Stimulated activated CD8-positive, alpha-beta memory T cell treated with anti-CD3 and anti-CD28 coated beads, Interleukin-15, amount 100 ng/mL, for 1 hour (primary cell): ENCODE data around the gene ZNF787.
"Not testable (repeated sequence)": the region's sequence is repeated elsewhere in the genome, so short reads cannot be mapped to it uniquely, and the experiment has no call there.

Experiments used
- DNase-seq: peaks from one replicate; pipeline ENCODE4 v3.0.0-alpha.2; 2020; ENCODE audit warnings: low read depth

Gene ZNF787

DNA sequence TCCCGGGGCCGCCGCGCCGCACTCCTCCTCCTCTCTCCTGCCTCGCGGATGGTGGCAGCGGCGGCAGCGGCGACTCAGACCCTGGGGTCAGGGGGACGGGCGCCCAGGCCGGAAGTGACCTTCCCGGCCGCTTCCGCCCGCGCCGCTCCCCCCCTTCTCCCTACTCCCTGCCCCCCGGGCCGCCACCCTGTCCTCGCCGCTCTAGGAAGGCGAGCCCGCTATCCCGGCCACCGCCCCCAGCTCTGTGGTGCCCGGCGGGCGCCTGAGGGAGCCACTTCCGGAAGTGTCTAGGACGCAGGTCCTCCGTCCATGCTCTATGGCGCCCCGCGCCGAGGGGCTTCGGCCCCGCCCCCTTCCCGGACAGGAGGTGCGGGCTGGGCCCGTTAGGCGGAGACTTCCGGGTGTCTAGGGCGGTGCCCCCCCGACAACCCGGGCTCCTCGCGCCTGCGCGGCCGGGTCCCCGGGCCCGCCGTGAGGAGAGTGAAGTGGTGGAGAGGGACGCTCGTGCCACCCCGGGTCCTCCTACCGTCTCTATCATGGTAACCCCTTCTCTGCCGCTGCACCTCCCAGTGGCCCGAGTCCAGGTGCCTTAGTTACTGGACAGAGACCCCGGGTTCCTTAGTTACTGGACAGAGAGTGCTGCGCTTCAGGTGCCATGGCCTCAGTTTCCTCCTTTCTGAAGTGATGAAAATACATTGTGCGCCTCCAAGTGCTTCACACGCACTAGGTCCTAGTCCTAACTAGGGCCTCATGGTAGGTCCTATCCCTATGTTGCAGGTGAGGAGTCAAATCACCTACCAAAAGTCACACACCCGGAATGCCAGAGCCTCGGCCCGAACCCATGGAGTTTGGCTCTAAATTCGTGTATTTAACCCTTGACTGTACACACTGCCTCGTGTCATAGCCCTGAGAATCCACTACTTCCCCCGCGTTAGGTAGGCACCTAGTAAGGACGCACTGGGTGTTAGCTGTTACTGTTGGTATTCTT lies at the start of gene ZNF787:
ZNF787 (minus strand) TSS at position 116 of the 988 bp plus-strand sequence. CDS start 18,078 bp downstream, outside the sequence.
- DNase-seq: peak; percentile 93

DNA sequence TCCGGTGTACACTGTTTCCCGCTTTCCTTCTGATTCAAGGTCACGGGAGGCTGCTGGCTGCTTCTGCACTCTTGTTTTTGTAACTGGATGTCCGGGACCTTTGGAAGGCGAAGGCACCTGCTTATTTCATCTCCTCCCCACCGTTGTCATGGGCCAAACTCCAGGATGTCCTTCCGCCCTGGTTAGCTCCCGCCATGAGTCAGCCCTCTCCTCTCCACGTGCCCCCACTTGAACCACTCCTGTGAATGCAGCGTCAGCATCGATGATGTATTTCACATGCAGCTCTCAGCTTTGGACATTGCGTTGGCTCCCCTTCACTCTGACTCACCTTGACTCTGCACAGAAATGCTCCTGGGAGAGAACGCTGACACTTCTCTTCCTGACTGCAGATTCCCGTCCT lies 49.2 kb upstream of the ZNF787 start:
- no peak for DNase-seq

DNA sequence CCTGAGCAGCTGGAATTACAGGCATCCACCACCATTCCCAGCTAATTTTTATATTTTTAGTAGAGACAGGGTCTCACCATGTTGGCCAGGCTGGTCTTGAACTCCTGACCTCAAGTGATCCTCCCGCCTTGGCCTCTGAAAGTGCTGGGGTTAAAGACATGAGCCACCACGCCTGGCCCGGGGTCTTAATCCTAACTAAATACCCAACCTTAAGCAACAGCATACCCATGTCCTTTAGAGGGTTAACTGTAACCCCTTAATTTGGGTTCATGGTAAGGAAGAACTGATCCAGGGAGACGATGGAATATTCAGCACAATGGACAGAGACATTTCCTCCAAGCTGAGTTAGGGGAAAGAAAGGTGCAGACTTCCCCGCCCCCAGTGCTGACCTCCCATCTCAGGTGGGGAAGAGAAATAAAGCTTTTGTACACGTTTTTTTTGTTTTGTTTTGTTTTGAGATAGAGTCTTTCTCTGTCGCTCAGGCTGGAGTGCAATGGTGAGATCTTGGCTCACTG lies 46.0 kb upstream of the ZNF787 start:
- DNase-seq: no peak

DNA sequence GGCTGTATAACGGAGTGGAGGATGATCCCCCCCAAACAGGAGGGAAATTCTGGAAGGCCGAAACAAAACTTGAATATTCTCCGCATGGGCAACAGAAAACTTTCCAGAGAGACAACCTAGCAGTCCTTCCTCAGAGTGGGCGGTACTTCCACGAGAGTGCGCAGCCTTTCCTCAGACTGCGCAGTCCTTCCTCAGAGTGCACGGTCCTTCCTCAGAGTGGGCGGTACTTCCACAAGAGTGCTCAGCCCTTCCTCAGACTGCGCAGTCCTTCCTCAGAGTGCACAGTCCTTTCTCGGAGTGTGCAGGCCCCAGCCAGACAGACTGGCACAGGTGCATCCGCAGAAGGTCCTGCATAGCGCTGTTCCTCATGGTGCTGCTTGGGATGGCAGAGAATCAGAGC lies 42.0 kb upstream of the ZNF787 start:
- DNase-seq: no peak

DNA sequence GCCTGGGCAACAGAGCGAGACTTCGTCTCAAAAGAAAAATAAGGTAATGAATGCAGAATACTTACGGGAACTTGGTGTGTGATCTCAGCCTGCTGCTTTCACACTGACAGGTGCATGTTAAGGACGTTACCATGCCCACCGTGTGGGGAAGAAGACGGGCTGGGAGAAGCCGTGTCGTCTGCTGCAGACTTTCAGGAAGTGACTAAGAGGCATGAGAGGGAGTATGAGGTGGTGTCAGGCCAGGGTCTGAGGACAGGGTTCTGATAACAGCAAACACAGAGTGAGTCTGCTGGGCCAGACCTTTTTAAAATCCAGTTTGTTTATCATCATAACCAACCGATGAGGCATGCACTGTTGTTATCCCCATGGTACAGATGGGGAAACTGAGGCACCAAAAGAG lies 41.2 kb upstream of the ZNF787 start:
- DNase-seq: no peak

DNA sequence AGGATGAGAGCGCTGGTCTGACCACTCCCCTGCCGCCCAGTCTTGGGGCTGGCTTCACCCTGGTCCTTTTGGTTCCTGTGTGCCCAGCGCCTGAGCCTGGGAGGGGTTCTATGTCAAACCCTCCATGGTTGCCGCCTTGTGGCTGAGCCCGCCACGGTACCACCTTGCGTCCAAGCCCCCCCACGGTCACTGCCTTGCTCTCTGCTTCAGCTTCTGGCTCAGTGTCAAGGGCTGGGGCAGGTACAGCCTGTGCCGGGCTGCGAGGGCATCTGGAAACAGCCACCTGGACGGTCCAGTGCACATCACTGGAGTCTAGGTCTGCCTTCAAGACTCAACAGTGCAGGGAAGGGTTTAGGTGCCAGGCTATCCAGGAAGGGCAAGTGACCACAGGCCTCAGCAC lies 40.4 kb upstream of the ZNF787 start:
- no peak for DNase-seq

DNA sequence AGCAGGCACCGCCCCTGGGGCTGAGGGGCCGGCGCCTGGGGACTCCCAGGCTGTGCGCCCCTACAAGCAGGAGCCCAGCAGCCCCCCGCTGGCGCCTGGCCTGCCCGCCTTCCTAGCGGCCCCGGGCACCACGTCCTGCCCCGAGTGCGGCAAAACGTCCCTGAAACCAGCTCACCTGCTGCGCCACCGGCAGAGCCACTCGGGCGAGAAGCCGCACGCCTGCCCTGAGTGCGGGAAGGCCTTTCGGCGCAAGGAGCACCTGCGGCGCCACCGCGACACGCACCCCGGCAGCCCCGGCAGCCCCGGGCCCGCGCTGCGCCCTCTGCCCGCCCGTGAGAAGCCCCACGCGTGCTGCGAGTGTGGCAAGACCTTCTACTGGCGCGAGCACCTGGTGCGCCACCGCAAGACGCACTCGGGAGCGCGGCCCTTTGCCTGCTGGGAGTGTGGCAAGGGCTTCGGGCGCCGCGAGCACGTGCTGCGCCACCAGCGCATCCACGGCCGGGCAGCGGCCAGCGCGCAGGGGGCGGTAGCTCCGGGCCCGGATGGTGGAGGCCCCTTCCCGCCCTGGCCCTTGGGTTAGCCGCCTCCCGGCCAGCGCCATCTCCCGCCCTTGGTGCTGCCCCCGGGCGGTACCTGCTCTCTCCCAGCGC lies 38.7 kb upstream of the ZNF787 start:
- DNase-seq: no peak

DNA sequence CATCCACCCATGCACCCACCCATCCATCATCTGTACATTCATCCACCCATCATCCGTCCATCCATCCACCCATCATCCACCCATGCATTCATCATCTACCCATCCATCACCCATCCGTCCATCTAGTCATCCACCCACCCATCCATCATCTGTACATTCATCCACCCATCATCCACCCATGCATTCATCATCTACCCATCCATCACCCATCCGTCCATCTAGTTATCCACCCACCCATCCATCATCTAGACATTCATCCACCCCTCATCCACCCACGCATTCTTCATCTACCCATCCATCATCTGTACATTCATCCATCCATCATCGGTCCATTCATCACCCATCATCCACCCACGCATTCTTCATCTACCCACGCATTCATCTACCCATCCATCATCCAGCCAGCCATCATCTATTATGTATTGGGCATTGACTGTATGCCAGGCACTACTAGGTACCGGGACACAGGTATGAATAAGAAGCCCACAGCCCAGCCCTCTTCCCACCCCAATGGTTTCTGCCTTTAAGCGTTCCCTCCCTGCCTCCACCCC lies 38.0 kb upstream of the ZNF787 start:
- no peak for DNase-seq

DNA sequence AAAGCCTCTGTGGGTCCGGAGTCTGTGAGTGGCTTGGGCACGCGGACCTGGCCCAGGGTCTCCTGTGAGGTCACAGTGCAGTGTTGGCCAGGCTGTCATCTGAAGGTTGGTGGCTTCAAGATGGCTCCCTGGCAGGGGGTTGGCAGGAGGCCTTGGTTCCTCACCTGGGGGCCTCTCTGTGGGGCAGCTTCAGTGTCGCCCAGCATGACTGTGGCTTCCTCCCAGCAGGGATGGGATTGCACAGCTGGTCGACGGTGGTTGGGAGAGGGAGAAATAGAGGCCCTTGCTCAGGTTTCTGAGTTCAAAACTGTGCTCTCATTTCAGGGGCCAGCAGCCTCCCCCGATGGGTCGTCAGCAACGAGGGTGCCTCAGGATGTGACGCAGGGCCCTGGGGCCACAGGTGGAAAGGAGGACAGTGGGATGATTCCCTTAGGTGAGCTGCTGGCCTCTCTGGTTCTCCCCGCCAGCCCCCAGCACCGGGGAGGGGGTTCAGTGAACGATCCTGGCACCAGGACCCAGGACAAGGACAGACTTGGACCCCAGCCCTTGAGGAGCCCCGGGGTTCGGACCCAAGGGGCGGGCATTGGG lies 37.2 kb upstream of the ZNF787 start:
- DNase-seq: no peak

DNA sequence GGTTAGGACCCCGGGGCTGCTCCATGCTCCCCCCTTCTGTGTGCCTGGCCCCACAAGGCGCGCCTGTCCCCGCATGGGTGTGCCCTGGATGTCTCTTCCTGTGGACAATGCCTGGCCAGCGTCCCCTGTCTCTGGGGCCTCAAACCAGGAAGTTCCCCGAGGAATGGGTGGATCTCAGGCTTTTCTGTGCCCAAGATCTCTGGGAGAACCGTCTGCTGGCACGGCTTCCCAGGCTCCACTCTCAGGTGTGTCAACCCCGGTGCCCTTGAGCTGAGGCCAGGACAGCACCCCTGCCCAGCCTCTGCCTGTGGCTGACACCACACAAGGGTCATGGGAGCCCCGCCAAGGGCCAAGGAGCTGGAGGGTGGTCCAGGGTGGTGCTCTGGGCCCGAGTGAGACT lies 35.7 kb upstream of the ZNF787 start:
- DNase-seq: no peak

DNA sequence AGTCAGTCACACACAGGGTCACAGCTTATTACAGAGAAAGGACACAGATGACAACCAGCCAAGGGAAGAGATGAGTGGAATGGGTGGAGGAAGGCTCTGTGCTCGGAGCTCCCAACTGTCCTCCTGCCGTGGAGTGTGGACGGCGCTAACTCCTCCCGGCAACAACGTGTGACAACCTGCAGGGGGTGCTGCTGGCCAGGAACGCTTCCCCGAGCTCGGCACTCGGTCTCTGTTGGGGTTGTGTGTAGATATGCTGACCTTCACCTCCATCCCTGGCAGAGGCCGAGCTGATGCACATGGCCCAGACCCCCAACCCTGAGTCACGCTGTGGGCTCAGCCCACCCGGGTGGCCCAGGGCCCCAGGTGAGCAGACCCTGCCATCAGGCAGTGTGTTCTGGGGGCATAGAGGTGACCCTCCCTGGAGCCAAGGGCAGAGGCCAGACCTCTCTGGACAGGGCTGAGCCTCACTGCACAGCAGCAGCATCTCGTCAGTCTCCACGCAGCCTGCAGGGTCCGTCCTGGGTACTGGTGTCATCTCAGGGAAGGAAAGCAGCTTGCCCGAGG lies 34.1 kb upstream of the ZNF787 start:
- no peak for DNase-seq

DNA sequence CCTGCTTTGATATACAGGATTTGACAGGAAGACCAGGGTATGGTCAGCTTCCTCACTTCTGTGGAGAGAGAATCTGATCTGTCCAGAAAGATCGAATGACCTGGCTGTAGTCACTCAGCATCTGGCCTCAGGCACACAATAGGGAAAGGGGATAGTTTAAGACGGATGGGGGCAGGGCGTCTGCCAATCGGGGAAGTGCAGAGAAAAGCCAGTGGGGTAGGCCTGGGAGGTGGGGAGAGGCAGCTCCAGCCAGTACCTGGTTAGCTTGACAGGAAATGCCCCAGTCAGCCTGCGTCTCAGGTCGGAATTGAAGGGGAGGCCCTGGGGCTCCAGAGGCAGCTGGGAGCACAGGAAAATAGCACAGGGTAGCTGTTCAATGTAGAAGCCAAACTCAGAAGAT lies 32.4 kb upstream of the ZNF787 start:
- no peak for DNase-seq

DNA sequence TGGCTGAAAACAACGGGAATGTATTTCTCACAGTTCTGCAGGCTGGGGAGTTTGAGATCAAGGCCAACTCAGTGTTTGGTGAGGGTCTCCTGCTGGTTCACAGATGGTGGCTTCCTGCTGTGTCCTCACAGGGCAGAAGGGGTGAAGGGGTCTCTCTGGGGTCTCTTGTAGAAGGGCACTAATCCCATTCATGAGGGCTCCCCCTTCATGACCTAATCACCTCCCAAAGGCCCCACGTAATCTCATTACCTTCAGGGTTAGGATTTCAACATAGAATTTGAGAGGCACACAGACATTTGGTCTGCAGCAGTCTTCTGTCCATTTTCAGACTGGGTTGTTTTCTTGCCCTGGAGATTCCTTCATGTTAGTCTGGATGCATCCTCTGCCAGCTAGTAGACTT lies 31.5 kb upstream of the ZNF787 start:
- DNase-seq: no peak

DNA sequence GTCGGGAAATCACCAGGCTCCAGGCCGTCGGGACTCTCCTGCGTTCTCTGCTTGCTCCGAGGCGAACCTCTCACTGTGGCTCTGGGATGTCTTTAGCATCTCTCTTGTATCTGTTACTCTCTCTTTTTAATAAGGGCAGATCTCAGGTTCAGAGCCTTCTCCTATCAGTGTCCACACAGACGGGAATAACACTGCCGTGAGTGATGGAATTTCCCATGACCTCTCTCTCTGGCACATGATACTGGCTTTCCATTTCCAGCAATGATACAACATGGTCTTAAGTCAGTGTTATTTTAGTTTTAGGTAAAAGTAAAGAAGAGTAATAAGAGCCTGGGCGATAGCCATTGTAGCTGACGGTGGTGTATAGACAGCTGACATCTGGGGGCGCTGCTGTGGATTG lies 29.3 kb upstream of the ZNF787 start:
- no peak for DNase-seq

DNA sequence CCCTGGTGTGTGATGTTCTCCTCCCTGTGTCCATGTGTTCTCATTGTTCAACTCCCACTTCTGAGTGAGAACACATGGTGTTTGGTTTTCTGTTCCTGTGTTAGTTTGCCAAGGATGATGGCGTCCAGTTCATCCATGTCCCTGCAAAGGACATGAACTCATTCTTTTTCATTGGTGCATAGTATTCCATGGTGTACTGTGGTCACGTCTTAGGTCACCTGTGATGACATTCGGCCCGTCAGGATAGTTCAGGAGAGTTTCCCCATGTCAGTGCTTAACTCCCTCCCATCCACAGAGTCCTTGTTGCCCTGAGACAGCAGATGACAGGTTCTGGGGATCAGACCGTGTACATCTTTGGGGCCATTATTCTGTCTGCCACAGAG lies 28.6 kb upstream of the ZNF787 start:
- no peak for DNase-seq

DNA sequence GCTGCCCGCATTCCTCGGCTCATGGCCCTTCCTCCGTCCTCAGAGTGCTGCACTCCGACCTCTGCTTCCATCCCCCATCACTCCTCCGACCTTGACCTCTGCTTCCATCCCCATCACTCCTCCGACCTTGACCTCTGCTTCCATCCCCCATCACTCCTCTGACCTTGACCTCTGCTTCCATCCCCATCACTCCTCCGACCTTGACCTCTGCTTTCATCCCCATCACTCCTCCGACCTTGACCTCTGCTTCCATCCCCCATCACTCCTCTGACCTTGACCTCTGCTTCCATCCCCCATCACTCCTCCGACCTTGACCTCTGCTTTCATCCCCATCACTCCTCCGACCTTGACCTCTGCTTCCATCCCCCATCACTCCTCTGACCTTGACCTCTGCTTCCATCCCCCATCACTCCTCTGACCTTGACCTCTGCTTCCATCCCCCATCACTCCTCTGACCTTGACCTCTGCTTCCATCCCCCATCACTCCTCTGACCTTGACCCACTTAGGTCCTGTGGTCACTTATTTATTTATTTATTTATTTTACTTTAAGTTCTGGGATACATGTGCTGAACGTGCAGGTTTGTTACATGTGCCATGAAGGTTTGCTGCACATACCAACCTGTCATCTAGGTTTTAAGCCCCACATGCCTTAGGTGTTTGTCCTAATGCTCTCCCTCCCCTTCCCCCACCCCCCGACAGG lies 28.0 kb upstream of the ZNF787 start:
- DNase-seq: not testable (repeated sequence)

DNA sequence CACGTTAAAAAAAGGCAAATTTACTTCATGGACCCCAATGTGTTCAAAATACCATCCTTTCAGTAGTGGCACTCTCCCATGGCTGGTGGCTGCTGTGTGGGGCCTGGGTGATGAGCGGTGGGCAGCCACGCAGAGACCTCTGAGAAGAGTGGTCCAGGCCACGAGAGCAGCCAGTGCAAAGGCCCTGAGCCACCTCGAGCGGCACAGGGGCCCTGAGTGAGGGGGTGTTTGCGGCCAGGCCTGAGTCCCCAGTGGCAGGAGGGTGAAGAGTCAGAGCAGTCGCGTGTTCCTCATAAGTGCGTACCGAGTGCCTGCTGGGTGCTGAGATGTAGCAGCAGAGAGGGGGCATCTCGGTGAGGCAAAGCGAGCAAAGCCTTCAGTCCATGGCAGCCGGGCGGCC lies 27.0 kb upstream of the ZNF787 start:
- no peak for DNase-seq

DNA sequence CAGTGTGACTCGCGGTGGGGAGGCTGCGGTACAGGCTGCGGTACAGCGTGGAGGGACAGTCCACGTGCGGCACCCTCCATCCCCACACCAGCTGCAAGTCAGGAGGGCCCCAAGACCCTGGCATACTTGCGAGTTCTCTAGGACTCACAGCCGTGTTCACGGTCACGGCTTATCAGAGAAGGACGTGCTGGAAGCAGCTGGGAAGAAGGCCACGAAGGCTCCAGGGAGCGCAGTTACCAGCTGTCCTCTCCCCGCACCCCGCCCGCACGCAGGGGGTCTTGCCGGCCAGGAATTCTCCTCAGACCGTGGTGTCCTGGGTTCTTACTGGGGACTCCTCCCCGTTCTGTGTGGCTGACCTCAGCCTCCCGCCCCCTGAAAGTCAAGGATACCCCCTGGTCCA lies 26.2 kb upstream of the ZNF787 start:
- no peak for DNase-seq

DNA sequence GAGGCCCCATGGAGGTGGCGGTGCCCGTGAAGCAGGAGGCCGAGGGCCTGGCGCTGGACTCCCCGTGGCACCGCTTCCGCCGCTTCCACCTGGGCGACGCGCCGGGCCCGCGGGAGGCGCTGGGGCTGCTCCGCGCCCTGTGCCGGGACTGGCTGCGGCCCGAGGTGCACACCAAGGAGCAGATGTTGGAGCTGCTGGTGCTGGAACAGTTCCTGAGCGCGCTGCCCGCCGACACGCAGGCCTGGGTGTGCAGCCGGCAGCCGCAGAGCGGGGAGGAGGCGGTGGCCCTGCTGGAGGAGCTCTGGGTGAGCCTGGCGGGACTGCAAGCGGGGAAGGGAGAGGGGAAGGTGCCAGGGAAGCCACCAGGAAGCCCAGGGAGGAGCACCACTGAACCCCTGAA lies 25.8 kb upstream of the ZNF787 start:
- no peak for DNase-seq

DNA sequence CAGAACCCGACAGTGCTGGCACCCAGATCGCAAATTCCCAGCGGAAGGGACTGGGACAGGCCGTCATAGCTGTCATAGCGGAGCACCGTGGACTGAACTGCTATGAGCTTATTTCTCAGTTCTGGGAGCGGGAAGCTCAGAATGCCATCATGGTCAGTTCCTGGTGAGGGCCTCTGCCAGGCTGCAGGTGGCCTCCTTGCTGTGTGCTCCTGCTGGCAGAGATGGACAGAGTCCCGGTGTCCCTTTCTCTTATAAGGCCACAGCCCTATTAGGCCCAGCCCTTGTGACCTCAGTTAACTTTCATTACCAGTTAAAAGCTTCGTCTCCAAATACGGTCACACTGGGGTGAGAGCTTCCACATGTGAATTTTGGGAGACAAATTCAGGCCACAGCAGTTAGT lies 24.6 kb upstream of the ZNF787 start:
- DNase-seq: no peak

DNA sequence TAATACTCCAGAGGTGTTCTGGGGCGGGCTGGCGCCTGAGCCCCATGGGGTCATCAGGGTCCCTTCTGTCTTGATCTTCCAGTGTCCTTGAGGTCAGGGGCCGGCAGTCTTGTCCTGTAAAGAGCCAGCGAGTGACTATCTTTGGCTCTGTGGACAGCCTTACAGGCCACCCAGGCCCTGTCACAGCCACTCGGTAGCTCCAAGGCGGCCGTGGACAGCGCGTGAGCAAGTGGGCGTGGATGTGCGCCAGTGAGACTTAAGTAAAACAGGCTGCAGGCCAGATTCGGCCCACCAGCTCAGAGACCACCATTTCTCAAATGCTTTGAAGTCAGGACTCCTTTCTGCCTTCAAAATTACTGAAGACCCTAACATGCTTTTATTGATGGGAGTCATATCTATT lies 23.7 kb upstream of the ZNF787 start:
- DNase-seq: no peak

DNA sequence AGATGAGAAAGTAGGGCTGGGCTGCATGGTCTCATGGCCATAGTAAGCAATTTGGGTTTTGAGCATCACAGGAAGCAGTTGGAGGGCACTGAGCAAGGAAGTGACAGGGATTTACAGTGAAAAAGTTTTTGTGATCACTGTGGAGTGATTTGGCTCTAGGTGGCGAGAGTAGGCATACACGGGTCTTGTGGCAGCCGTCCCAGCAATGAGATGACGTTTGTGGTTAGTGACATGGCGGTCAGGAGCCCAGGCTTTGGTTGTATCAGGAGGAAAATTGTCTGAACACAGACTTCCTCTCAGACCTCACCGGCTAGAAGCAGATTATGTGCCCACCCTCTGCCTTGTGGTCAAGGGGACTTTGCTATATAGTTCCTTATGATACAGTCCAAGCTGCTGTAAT lies 23.3 kb upstream of the ZNF787 start:
- DNase-seq: no peak
